Keratinocyte (primary cell): ENCODE results near the gene SLC66A2.

Experiments used
- EZH2 ChIP-seq: IDR thresholded peaks from one replicate; pipeline ENCODE4 v1.6.1; 2012; ENCODE audit warnings: inconsistent platforms, mild to moderate bottlenecking, low read length, moderate library complexity
- TF ChIP-seq, protein P1 (sequence below), 3 experiments: IDR thresholded peaks in 1 of 3; conservative IDR thresholded peaks in 1 of 3; optimal IDR thresholded peaks in 1 of 3; 2 replicates in 2 of 3; 3 replicates in 1 of 3; pipeline versions ENCODE3 to v1.5.1; 2011; ENCODE audit warnings: low read length in 3 of 3, mild to moderate bottlenecking in 3 of 3, moderate library complexity in 2 of 3, control low read depth in 1 of 3, inconsistent platforms in 1 of 3; ENCODE audit not compliant: insufficient read depth in 2 of 3; ENCODE audit errors: extremely low read depth in 1 of 3

GRCh38 chr18:79884963-79885728 is 66.3 kb downstream of the SLC66A2 start:
- TF ChIP-seq, protein P1, sequence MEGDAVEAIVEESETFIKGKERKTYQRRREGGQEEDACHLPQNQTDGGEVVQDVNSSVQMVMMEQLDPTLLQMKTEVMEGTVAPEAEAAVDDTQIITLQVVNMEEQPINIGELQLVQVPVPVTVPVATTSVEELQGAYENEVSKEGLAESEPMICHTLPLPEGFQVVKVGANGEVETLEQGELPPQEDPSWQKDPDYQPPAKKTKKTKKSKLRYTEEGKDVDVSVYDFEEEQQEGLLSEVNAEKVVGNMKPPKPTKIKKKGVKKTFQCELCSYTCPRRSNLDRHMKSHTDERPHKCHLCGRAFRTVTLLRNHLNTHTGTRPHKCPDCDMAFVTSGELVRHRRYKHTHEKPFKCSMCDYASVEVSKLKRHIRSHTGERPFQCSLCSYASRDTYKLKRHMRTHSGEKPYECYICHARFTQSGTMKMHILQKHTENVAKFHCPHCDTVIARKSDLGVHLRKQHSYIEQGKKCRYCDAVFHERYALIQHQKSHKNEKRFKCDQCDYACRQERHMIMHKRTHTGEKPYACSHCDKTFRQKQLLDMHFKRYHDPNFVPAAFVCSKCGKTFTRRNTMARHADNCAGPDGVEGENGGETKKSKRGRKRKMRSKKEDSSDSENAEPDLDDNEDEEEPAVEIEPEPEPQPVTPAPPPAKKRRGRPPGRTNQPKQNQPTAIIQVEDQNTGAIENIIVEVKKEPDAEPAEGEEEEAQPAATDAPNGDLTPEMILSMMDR (optimal IDR thresholded peaks at IDR 0.05 in 1 of 3, IDR thresholded peaks at IDR 0.05 in 1 of 3, conservative IDR thresholded peaks at IDR 0.05 in 1 of 3; ENCODE audit: extremely low read depth in 1 of 3, insufficient read depth in 2 of 3, low read length in 3 of 3): no peak
- TF ChIP-seq EZH2: no peak
